Measurements from ENCODE around the gene SYT3.

- TF ChIP-seq, protein P1, sequence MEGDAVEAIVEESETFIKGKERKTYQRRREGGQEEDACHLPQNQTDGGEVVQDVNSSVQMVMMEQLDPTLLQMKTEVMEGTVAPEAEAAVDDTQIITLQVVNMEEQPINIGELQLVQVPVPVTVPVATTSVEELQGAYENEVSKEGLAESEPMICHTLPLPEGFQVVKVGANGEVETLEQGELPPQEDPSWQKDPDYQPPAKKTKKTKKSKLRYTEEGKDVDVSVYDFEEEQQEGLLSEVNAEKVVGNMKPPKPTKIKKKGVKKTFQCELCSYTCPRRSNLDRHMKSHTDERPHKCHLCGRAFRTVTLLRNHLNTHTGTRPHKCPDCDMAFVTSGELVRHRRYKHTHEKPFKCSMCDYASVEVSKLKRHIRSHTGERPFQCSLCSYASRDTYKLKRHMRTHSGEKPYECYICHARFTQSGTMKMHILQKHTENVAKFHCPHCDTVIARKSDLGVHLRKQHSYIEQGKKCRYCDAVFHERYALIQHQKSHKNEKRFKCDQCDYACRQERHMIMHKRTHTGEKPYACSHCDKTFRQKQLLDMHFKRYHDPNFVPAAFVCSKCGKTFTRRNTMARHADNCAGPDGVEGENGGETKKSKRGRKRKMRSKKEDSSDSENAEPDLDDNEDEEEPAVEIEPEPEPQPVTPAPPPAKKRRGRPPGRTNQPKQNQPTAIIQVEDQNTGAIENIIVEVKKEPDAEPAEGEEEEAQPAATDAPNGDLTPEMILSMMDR (IDR thresholded peaks at IDR 0.05; ENCODE audit: insufficient read depth, low read length, poor library complexity, severe bottlenecking) = no peak
- no peak for TF ChIP-seq EZH2phosphoT487 (conservative IDR thresholded peaks at IDR 0.05; ENCODE audit: low read length)
These were observed 26.9 kb upstream of the SYT3 start for GRCh38 chr19:50666346-50667176.
